Measurements from ENCODE around the gene FAM98B.

DNA sequence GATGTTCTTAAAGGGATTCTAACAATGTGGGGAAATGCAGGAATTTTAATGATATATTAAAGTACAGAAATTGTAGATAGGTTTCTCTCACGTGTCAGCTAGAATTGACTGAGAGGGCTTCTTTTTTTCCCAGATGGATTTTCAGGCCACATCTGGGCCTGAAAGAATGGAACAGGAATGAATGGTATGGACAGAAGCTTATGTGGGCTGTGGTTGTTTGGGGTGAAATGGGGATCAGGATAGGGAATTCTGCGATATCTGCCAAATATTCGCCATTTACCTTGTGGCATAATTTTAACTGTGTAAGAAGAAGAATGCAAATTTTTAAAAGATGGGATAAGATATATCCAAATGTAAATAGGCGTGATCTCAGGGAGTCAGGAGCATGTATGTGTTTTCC is 45.4 kb upstream of the FAM98B start:
- TF ChIP-seq, protein P1, sequence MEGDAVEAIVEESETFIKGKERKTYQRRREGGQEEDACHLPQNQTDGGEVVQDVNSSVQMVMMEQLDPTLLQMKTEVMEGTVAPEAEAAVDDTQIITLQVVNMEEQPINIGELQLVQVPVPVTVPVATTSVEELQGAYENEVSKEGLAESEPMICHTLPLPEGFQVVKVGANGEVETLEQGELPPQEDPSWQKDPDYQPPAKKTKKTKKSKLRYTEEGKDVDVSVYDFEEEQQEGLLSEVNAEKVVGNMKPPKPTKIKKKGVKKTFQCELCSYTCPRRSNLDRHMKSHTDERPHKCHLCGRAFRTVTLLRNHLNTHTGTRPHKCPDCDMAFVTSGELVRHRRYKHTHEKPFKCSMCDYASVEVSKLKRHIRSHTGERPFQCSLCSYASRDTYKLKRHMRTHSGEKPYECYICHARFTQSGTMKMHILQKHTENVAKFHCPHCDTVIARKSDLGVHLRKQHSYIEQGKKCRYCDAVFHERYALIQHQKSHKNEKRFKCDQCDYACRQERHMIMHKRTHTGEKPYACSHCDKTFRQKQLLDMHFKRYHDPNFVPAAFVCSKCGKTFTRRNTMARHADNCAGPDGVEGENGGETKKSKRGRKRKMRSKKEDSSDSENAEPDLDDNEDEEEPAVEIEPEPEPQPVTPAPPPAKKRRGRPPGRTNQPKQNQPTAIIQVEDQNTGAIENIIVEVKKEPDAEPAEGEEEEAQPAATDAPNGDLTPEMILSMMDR (IDR thresholded peaks at IDR 0.05 in 8 of 11, conservative IDR thresholded peaks at IDR 0.05 in 3 of 11), result no peak
- TF ChIP-seq POLR2A (IDR thresholded peaks at IDR 0.05) (no peak), POLR2AphosphoS5 (IDR thresholded peaks at IDR 0.05) (no peak)

All from spleen (tissue), 7 donors.